Right lung (tissue), 5 donors: Measurements from ENCODE around the gene C20orf144. TPM values are rescaled to one million over a fixed set of nuclear protein-coding genes. Genes with fewer than 3 reads are reported as not detected.
"Not testable (repeated sequence)": the region's sequence is repeated elsewhere in the genome, so short reads cannot be mapped to it uniquely, and the experiment has no call there.

Experiments used
- DNase-seq, 2 donors: peaks; one replicate each; pipeline ENCODE4 v3.0.0-alpha.2; 2013
- polyA plus RNA-seq, 5 donors: library from polyadenylated mRNA; unstranded; fragments of 120-200 nt; gene quantifications; one replicate each; pipeline versions ENCODE4 v1.2.1 to v1.2.3, GENCODE V29; 2013; ENCODE audit warnings: inconsistent platforms in 1 of 5, low replicate concordance in 1 of 5; ENCODE audit not compliant: insufficient read length in 5 of 5, insufficient read depth in 1 of 5

The C20orf144 gene
- polyA plus RNA-seq, 5 donors, result 0.32 to 0.60 (median 0.39) TPM

GRCh38 chr20:33689973-33690372, 27.8 kb downstream of the C20orf144 start:
- DNase-seq, result no peak

GRCh38 chr20:33693289-33693688, 31.2 kb downstream of the C20orf144 start:
- DNase-seq, result no peak

GRCh38 chr20:33693741-33694638, 31.9 kb downstream of the C20orf144 start:
- DNase-seq, result peak in 1 of 2 donors; percentile 60

GRCh38 chr20:33694639-33695012, 32.5 kb downstream of the C20orf144 start:
- no peak for DNase-seq

- no peak for DNase-seq
Measured at GRCh38 chr20:33696448-33696847, 34.3 kb downstream of the C20orf144 start.

- DNase-seq, result no peak
Measured at GRCh38 chr20:33697129-33697528, 35.0 kb downstream of the C20orf144 start.

GRCh38 chr20:33698966-33699365, 36.8 kb downstream of the C20orf144 start:
- not testable (repeated sequence) for DNase-seq

- DNase-seq, result not testable (repeated sequence)
Measured at GRCh38 chr20:33700696-33701441, 38.7 kb downstream of the C20orf144 start.

GRCh38 chr20:33701629-33702450, 39.7 kb downstream of the C20orf144 start:
- DNase-seq, result no peak

- no peak for DNase-seq
Measured at GRCh38 chr20:33702861-33703260, 40.7 kb downstream of the C20orf144 start.

GRCh38 chr20:33703498-33704137, 41.5 kb downstream of the C20orf144 start:
- DNase-seq, result no peak

- no peak for DNase-seq
Measured at GRCh38 chr20:33704197-33704924, 42.2 kb downstream of the C20orf144 start.

- DNase-seq, result no peak
Measured at GRCh38 chr20:33707668-33708067, 45.5 kb downstream of the C20orf144 start.

GRCh38 chr20:33709398-33709797, 47.3 kb downstream of the C20orf144 start:
- DNase-seq, result no peak

GRCh38 chr20:33709905-33710541, 47.9 kb downstream of the C20orf144 start:
- no peak for DNase-seq

GRCh38 chr20:33710681-33711445, 48.7 kb downstream of the C20orf144 start:
- DNase-seq, result no peak

- no peak for DNase-seq
Measured at GRCh38 chr20:33711446-33711738, 49.3 kb downstream of the C20orf144 start.
